Measurements from ENCODE around the gene NME9. TPM values are rescaled to one million over a fixed set of nuclear protein-coding genes. Genes with fewer than 3 reads are reported as not detected.

The NME9 gene
- total RNA-seq, 1 experiment from 2014 or later: not detected

DNA sequence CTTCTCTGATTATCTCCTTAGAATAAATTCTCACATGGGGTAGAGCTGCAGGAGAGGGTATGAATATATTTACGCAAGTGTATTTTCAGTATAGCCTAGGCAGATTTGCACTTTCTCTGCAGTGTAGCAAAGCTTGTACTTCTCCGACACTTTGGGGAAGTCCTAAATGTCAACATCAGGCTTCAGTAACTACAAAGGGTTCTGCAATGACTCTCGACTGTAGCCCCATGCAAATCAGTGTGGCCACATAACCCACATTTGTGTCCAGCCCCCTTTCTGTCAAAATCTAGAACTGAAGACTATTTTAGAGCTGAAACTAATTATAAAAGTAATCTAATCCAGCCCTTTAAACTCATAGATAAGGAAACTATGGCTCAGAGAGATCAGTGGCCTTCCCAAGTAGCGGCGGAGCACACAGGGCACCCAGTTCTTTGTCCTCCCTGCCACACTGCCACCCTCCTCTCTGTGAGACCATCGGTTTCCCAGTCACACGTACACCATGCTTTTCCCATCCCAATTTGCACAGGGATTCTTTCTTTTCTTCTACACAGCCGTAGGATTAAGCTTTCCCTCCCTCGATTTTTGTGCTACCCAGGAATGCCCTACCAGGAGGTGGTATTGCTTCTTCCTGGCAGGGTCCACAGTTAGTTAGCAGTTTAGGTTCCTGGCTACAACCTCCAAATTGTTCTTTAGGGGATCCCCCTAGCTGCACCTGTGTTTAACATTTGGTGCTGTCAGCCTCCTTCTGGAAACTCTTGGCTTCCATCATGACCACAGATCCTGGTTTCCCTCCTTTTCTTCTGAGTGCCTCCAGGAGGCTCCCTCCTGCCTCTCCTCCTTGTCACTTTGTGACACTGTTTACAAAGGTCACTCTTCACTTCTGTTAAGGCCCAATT lies 41.7 kb upstream of the NME9 start:
- no peak overlapping the region for H2BK20ac ChIP-seq (ENCODE audit: low read depth, low read length, poor library complexity, severe bottlenecking)
- DNase-seq: no peak

More for the DNA sequence above, 41.7 kb upstream of the NME9 start:
- H3K23ac ChIP-seq (ENCODE audit: insufficient read length, low read depth, low read length): no peak overlapping the region
- Mint-ChIP-seq H3K36me3 (ENCODE audit: insufficient read depth in 1 of 3, low read depth in 3 of 3) (peaks cover 3 to 18% (median 7%) of the 10 kb centered on the region in 3 experiments; a peak in 5 of 7 replicates), H3K27ac (peak overlapping the region in 1 of 3 experiments; percentile 29; a peak in 2 of 7 replicates), H3K27me3 (ENCODE audit: low read depth) (no peaks in the 10 kb centered on the region), H3K4me1 (peaks cover 12 to 13% of the 10 kb centered on the region in 2 experiments), H3K4me3 (no peak overlapping the region), H3K9me3 (peaks cover 0 to 3% of the 10 kb centered on the region in 2 experiments; a peak in 1 of 5 replicates)
- no CpG with 5 or more reads among the region's 9 CpGs for WGBS (ENCODE audit: extremely low coverage, insufficient read length, low lambda C conversion rate)
- no peak overlapping the region for H2BK12ac ChIP-seq (ENCODE audit: insufficient read length, low read depth, low read length)
- no peak overlapping the region for H3K27ac ChIP-seq (ENCODE audit: insufficient read length, low read depth, low read length)
- H3K4ac ChIP-seq (ENCODE audit: low read depth, low read length): no peak overlapping the region
- no peak overlapping the region; the same call in 1 of the 2 replicates for H3K14ac ChIP-seq (ENCODE audit: insufficient read depth, low read length)
- no peak overlapping the region for H2BK5ac ChIP-seq (ENCODE audit: insufficient read length, low read length)
- no peak overlapping the region for H2AK5ac ChIP-seq (ENCODE audit: insufficient read length, low read length)
- no peak overlapping the region for H2BK15ac ChIP-seq (ENCODE audit: low read depth, low read length)
- no peak overlapping the region for H3K4me2 ChIP-seq (ENCODE audit: insufficient read depth, insufficient read length, low read length)
- no peak overlapping the region for H2BK120ac ChIP-seq (ENCODE audit: low read depth, low read length, poor library complexity, severe bottlenecking)
- no peak overlapping the region for H3K9ac ChIP-seq (ENCODE audit: extremely low read depth, insufficient read length, low read length)
- H3T11ph ChIP-seq (ENCODE audit: low read length): no peak overlapping the region
- H2AFZ ChIP-seq (ENCODE audit: low read length): no peak overlapping the region
- H3K23me2 ChIP-seq (ENCODE audit: insufficient read length, low read depth, low read length, poor library complexity, severe bottlenecking): no peaks in the 10 kb centered on the region
- H4K20me1 ChIP-seq (ENCODE audit: control insufficient read depth, insufficient read depth, insufficient read length): no peaks in the 10 kb centered on the region
- no peaks in the 10 kb centered on the region for H3K4me1 ChIP-seq (ENCODE audit: insufficient read depth, low read length)
- H4K91ac ChIP-seq (ENCODE audit: insufficient read length, low read depth, low read length): no peak overlapping the region
- TF ChIP-seq, protein P1, sequence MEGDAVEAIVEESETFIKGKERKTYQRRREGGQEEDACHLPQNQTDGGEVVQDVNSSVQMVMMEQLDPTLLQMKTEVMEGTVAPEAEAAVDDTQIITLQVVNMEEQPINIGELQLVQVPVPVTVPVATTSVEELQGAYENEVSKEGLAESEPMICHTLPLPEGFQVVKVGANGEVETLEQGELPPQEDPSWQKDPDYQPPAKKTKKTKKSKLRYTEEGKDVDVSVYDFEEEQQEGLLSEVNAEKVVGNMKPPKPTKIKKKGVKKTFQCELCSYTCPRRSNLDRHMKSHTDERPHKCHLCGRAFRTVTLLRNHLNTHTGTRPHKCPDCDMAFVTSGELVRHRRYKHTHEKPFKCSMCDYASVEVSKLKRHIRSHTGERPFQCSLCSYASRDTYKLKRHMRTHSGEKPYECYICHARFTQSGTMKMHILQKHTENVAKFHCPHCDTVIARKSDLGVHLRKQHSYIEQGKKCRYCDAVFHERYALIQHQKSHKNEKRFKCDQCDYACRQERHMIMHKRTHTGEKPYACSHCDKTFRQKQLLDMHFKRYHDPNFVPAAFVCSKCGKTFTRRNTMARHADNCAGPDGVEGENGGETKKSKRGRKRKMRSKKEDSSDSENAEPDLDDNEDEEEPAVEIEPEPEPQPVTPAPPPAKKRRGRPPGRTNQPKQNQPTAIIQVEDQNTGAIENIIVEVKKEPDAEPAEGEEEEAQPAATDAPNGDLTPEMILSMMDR (conservative IDR thresholded peaks at IDR 0.05): 0 out of 3 replicates have a peak, but pooled peaks have one; percentile 11
- no peaks in the 10 kb centered on the region for H3K9me3 ChIP-seq (ENCODE audit: control insufficient read depth, low read depth, low read length)
- no peak overlapping the region for H4K8ac ChIP-seq (replicated peaks; ENCODE audit: insufficient read length, low read depth, low read length)
- H3K18ac ChIP-seq (ENCODE audit: insufficient read length, low read depth, low read length): no peak overlapping the region
- H3K79me1 ChIP-seq (ENCODE audit: insufficient read depth, low read depth, low read length, poor library complexity, severe bottlenecking): no peaks in the 10 kb centered on the region
- no peaks in the 10 kb centered on the region for H3K27me3 ChIP-seq (ENCODE audit: insufficient read depth, low read length)
- no peak overlapping the region for H3K56ac ChIP-seq (ENCODE audit: insufficient read length, low read depth, low read length)
- no peaks in the 10 kb centered on the region for H3K79me2 ChIP-seq (ENCODE audit: insufficient read depth, low read length)
- no peak overlapping the region for H4K5ac ChIP-seq (ENCODE audit: insufficient read length, low read depth, low read length)
